GM06990 (cell line): ENCODE data around the gene CD151.

ENCODE experiments used
- DNase-seq: peaks from one replicate; pipeline ENCODE4 v3.0.0-alpha.2; 2011; ENCODE audit not compliant: insufficient read length; ENCODE audit errors: extremely low read depth
- H3K27me3 ChIP-seq: replicated peaks from 2 replicates; pipeline ENCODE4 v1.6.0; 2011; ENCODE audit warnings: low read length; ENCODE audit not compliant: control insufficient read depth, insufficient read depth
- H3K36me3 ChIP-seq: 2 replicates; pipeline ENCODE4 v1.5.1; 2011; ENCODE audit warnings: low read length; ENCODE audit not compliant: control insufficient read depth, insufficient read depth
- H3K4me3 ChIP-seq: replicated peaks from 2 replicates; pipeline ENCODE4 v1.5.1; 2011; ENCODE audit warnings: low read depth, mild to moderate bottlenecking, control low read depth, low read length
- CTCF ChIP-seq: IDR thresholded peaks from 2 replicates; pipeline ENCODE4 v1.5.1; 2011; ENCODE audit warnings: low read length, control low read depth, mild to moderate bottlenecking, inconsistent platforms; ENCODE audit not compliant: insufficient read depth, poor library complexity, severe bottlenecking

CD151 gene

GRCh38 chr11:870127-870413 lies 37.3 kb downstream of the CD151 start:
- Histone ChIP-seq H3K4me3 (no peak overlapping the region), H3K36me3 (no peaks in the 10 kb centered on the region; the same call in none of the 2 replicates), H3K27me3 (no peaks in the 10 kb centered on the region)
- TF ChIP-seq CTCF: no peak
- no peak for DNase-seq

- TF ChIP-seq CTCF: no peak
- H3K4me3 ChIP-seq: no peak overlapping the region
- H3K27me3 ChIP-seq: no peaks in the 10 kb centered on the region
- no peaks in the 10 kb centered on the region; the same call in none of the 2 replicates for H3K36me3 ChIP-seq
- no peak for DNase-seq
These were observed 37.7 kb downstream of the CD151 start for GRCh38 chr11:870418-870817.

- H3K4me3 ChIP-seq: no peak overlapping the region
- no peaks in the 10 kb centered on the region; the same call in none of the 2 replicates for H3K36me3 ChIP-seq
- H3K27me3 ChIP-seq: no peaks in the 10 kb centered on the region
- no peak for DNase-seq
- TF ChIP-seq CTCF: no peak
These were observed 38.7 kb downstream of the CD151 start for GRCh38 chr11:871472-871871.

GRCh38 chr11:872799-873198 lies 40.0 kb downstream of the CD151 start:
- no peak for TF ChIP-seq CTCF
- H3K27me3 ChIP-seq: no peaks in the 10 kb centered on the region
- H3K4me3 ChIP-seq: no peak overlapping the region
- peaks cover 2% of the 10 kb centered on the region for H3K36me3 ChIP-seq
- DNase-seq: no peak

DNA sequence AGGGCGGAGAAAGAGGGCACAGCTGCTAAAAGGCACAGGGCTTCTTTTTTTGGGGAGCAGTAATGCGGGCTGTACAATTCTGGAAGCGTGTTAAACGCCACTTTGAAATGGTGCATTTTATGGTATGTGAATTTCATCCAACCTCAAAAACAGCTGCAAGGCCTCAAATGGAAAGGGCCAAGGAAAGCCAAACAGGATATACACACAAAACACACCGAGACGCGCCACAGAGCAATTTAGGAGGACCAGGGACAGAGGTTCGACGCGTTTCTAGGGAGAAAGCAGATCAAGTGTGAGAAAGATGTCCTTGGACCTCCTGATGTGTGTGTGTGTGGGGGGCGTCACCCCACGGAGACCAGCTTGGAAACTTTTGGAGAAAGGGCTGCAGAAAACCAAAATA lies 41.0 kb downstream of the CD151 start:
- no peak for TF ChIP-seq CTCF
- Histone ChIP-seq H3K27me3 (no peaks in the 10 kb centered on the region), H3K4me3 (no peak overlapping the region), H3K36me3 (peaks cover 2% of the 10 kb centered on the region)
- DNase-seq: no peak

GRCh38 chr11:875203-875602 lies 42.5 kb downstream of the CD151 start:
- DNase-seq: no peak
- no peaks in the 10 kb centered on the region for H3K27me3 ChIP-seq
- TF ChIP-seq CTCF: no peak
- peaks cover 4% of the 10 kb centered on the region for H3K36me3 ChIP-seq
- no peak overlapping the region for H3K4me3 ChIP-seq
